Measurements from ENCODE around the gene CARD11.

GRCh38 chr7:2956526-2957368 lies 86.9 kb downstream of the CARD11 start:
- no peak for TF ChIP-seq CTCF (conservative IDR thresholded peaks at IDR 0.05; ENCODE audit: low read length)
- no peak for TF ChIP-seq EZH2phosphoT487 (IDR thresholded peaks at IDR 0.05; ENCODE audit: borderline replicate concordance)
